HT1080 (cell line): ENCODE measurements around the gene DYRK3. TPM values are rescaled to one million over a fixed set of nuclear protein-coding genes. Genes with fewer than 3 reads are reported as not detected.
A peak's percentile ranks its signal among the peaks of the same experiment; 100 is the strongest.

Experiments used
- DNase-seq: peaks from one replicate; pipeline ENCODE4 v3.0.0-alpha.2; 2015; ENCODE audit warnings: low read depth
- total RNA-seq: library from RNA; depleted of rRNA; stranded (reverse); fragments of >200 nt; shearing (Covaris generic); gene quantifications from 2 replicates; pipeline ENCODE4 v1.2.3, GENCODE V29; 2014

The DYRK3 gene
- total RNA-seq, 1 experiment from 2014 or later = 43.0 TPM

DNA sequence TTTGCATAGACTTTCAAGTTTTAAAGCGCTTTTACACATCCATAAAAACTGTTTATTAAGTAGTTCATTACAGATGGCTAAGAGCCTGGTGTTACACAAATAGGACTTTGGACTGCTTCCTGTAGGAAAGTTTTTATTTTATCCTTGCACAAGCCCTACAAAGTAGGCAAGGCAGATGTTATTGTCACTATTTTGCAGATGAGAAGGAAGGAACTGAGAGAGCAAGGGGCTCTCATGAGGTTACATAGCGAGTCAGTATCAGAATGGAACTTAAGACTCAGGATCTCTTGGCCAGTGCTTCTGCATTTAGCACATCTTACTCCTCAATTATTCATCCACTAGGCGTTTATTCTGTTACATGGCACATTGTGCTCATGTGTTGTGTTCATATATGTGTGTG is 46.8 kb downstream of the DYRK3 start:
- no peak for DNase-seq

DNA sequence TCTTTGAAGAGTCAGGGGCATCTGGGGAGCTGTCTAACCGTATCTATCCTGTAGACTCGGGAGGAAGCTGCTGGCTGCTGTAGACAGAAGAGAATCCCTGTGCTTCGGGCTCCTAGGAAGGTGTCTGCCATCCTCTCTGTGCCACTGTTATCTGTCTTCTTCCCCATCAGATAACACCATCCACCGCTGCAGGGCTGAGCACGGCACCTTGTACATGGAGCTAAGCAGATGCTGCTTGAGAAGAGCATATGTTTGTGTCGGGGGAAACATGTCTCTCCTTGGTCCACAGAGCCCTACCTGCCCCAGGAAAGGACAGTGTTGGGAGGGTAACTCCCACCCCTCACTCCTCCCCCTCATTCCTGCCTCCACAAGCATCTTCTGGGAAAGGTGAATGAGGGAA is 48.0 kb downstream of the DYRK3 start:
- no peak for DNase-seq

DNA sequence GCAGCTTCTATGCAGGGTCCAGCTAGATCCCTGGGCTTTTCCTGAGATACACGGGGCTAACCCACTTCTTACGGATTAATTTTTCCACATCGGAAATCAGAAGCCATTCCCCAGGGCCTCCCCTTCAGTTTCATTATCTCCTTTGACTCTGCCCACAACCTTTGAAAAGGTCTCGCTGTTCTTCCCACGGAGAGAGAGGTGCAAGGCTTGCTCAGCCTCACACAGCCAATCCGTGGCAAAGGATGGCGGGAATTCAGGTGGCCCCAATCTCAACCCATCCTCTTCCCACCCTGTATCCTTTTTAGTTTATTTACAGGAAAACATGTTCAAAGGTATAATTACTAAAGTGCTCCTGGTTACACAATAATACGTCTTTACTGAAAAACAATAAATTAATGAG is 48.7 kb downstream of the DYRK3 start:
- DNase-seq = no peak

DNA sequence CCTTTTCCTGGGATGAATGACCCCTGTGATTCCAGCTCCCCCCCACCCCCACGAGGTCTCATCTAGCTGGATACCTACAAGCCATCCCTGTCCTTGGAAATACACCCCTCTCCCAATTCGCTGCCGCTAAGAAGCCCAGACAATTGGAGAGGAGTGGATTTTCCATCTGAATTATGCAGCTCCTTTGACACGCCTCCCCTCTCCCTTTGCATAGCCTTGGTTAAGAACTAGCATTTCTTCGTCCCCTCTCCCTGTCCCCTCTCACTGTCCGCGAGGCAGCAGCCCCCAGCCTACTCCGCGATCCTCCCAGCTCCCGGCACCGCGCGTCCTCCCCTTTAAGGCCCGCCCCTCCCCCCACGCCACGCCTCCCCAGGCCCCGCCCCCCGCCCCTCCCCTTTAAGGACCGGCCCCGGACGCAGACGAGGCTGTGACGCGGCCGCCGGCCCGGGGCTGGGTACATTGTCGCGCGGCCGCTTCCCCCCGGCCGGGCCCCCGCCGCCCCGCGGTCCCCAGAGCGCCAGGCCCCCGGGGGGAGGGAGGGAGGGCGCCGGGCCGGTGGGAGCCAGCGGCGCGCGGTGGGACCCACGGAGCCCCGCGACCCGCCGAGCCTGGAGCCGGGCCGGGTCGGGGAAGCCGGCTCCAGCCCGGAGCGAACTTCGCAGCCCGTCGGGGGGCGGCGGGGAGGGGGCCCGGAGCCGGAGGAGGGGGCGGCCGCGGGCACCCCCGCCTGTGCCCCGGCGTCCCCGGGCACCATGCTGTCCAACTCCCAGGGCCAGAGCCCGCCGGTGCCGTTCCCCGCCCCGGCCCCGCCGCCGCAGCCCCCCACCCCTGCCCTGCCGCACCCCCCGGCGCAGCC is 49.4 kb downstream of the DYRK3 start, which contains the start of gene MAPKAPK2:
Gene MAPKAPK2 (plus strand): TSS at position 428 of the 856 bp plus-strand sequence. CDS start 325 bp downstream, at position 753.
- no peak for DNase-seq

DNA sequence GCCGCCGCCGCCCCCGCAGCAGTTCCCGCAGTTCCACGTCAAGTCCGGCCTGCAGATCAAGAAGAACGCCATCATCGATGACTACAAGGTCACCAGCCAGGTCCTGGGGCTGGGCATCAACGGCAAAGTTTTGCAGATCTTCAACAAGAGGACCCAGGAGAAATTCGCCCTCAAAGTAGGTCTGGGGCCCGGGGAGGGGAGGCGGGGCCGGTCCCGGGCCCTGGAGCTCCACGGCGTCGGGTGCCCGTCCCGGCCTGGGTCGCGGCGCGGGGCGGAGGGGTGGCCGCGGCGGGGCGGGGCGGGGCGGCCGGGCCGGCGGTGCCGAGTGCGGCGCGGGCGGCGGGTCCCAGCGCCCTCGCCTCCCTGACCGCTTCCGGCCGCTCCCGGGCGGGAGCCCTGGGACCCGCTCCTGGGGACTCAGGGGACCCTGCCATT is 50.0 kb downstream of the DYRK3 start:
- DNase-seq = no peak

DNA sequence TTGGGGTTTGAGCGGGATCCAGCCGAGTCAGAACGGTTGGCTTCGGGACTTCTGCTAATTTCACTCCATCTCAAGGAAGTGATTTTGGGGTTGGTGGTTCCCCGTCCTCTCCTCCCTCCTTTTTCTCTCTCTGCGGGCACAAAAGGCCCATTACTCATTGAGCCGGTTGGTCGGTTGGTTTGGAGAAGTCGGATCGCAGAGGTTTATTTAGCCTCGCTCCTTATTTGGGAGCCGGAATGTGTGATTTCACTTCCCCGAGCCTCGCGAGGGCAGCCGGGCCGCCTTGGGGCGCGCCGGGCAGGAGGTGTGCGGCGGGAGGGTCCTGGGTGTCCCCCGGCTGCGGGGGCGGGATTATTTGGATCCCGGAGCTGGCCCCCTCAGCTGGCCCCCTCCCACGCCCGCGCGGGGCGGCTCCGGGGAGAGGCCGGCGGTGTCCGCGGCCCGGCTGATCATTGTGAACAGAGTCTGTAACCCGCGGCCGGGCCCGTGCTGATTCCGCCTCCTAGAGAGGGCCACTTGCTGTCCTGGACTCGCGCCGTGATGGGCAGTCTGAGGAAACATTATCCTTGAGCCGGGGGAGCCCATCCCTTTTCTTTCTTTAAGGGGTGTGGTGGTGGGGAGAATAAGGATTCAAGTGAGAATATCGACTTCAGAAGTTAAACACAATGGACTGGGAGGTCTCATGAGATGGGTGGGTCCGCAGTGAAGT is 50.6 kb downstream of the DYRK3 start:
- peak; percentile 60 for DNase-seq

DNA sequence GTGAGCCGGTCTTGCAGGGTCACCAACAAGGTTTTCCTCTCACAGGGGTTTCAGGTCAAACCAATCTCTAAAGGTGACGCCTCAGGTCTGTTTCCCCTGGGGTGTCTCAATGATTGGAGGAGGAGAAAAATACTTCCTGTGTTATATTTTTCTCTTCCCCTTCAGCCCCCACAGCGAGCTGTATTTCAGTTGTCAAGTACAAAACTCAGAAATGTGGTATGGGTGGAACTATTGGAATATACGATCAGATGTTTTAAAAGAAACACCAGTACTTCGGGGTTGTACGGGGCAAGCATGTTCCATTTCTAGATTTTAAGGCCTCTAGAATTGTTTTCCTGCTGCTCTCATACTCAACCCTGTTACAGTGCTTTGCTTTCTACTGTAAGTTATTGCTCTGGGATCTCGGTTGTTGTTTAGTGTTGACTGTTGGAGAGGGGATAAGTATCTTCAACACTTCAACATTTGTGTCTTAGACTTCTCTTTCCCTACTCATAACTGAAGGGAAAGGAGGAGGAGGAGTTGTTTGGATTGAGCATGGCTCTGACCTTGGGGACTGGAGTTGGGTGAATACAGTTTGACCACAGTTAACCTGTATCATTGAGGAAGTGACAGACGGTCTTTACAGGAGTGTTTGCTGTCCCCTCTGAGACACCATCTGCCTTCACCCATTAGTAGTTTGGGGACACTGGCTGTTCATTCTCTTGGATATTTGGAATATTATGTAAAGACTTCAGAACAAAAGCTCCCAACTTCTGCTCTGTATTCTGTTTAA is 51.3 kb downstream of the DYRK3 start:
- no peak for DNase-seq

DNA sequence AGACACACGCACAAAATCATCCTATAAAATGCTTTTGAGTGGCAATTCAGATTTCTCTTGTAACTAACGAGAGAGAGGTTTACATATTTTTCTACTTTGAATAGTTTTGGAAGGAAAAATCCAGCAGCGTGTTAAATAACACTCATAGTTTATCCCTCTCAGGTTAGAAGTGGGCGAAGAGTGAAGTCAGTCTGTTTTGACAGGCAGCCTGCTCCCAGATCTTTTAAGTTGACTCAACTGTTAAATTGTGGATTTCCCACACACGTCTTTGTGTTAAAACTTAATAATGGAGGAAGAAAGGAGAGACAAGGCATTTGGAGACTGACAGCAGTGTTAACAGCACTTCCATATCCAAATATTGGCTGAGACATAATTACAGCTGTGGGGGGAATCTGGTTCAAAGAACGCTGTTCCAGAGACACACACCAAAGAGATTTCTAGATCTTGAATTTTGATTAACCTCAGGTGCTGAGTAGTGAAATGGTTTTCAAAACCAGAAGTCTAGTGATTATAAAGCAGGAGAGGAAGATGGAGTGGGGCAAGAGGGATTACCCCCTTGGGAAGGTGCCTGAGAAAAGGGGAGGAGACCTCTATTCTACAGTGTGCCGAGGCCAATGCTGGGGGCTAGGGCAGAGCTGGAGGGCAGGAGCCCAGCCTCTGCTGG is 52.0 kb downstream of the DYRK3 start:
- no peak for DNase-seq

DNA sequence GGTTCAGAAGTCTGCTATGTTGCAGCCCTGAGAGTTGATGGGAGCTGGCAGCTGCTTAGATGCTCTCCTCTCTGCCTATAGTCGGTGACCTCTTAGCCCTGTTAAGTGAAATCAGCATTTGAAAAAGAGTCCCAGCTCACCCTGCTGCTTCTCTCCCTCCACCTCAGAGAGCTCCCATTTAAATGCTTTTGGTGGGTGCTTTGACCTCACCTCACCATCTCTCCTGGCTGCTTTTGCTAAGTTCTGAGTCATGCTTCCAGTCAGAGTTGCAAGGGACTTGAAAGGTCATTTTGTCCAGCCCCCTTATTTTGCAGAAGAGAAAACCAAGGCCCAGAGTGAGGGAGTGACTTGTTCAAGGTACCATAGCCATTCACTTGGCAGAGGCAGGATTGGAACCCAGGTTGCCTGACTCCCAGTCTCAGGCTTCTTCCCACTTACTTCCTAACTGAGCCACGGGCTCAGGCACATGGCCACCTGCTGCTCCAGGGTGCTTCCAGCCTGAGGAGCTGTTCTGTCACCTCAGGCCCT is 52.6 kb downstream of the DYRK3 start:
- peak; percentile 51 for DNase-seq

DNA sequence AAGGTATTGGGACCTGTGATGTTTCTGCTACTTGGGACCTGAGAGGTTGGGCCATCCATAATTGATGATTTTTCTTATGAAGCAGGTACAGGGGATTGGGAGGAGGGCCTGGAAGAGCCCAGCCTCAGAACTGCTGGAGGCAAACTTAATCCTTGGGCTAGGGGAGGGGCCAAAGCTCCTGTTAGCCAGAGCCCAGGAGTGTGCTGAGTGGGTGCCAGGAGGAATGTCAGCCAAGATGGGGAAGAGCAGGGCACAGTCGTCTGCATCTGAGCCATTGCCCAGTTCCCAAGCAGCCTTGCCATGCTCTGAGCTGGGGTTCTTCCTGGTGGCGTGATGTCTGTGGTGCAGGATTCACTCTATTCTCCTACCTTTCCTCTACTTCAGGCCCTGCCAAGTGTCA is 55.2 kb downstream of the DYRK3 start:
- DNase-seq = no peak

DNA sequence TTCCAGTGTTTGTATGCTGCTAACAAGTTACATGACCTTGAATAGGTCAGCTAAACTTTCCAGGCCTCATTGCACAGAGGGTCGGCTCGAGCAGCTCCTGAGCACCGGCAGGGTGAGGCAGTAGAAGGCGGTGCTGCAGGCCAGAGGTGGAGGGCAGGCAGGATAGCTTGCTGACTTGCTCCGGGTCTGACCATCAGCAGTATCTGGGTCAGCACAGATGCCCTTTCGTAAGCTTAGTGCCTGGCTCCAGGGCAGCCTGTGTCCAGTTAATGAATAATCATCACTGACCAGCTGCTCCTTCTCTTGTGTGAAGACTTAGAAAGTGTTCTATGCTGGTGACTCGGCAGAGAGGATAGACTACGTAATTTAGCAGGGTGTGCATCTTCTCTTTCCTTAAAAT is 56.3 kb downstream of the DYRK3 start:
- DNase-seq = no peak

DNA sequence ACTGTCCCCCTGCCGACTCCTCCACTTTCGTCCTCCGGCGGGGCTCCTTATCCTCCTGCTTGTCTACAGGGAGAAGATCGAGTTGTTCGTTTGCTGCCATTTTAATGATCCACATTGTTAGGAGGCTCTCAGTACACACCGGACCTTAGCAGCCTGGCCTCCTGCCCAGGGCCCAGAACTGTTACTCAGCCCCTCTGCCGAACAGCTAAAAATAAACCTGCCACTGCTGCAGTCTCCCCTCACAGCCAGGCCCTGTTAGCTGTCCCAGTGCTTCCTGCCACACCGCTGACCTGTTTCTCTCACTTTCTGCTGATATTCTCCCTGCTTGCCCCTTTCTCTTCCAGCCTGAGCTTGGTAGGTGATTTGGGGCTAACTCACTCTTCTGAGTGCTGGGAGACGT is 57.7 kb downstream of the DYRK3 start:
- DNase-seq = peak; percentile 82

DNA sequence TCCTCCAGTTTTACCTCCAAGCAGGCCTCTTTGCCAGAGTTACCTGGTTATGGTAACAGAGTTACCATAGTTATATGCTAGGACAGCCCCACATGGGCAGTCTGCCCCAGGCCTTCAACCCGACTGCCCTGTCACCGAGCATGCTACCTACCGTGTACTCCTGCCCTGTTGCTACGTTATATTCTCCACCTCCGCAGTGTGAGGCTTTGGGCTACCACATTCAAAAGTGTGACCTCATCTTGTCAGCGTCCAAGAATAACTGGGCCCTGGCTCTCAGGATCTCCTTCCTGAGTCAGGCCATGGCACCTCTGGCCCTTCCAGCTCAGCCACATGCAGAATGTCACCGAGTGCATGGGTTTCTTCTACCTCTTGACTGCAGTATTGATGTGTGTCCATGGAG is 58.3 kb downstream of the DYRK3 start:
- DNase-seq = no peak

DNA sequence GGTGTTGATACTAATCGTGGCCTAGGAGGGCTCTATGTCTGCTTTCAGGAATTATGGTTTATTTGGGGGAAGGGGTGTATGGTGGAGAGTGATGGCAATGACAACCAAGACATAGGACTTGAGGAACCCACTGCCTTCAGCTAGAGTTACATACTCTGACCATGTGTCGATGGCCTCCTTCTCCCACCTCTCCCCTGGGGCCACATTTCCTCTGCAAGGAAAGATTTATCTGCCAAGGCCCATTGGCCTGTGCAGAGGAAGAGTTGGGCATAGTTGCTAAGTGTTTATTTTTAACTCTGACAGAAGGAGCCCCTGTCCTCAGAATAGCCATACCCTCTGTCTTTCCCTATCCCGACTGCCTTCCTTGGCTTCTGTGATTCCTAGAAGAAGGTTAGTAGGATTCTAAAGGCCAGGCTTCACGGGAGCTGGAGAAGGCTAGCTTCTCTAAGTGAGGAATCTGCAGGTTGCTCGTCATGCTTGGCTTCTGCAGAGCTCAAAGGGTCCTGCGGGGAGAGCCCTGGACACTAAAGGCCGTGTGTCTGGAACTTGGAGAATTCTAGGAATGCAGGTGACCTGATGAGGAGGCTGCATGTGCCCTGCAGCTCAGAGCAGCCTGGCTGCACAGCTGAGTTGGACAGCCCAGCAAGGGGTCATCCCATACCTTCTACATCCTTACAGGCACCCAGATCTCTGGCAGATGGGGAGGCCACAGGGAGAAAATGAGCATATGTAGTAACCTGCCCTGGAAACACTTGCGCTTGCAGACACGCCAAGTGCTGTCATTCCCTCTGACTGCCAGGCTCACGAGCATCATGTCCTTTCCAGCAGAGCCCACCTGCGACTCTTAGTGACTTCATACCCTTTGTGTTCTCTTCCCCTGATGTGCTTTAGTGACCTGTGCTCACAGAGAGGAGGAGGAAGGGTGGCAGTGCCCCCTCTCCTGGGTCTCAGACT is 59.1 kb downstream of the DYRK3 start:
- DNase-seq = no peak

DNA sequence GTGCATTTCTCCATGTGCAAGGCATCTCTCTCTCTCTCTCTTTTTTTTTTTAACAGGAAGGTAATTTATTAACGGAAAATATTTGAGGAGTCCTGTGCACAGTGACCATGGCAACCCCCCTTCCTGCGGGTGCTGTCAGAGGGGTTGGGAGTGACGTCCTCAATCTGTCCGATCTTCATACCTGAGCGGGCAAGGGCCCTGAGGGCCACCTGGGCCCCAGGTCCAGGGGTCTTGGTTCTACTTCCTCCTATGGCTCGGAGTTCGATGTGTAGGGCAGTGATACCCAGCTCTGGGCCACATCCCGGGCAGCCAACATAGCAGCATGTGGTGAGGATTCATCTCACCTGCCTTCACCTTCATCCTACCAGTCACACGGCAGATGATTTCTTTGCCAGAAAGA is 60.4 kb downstream of the DYRK3 start:
- DNase-seq = no peak

DNA sequence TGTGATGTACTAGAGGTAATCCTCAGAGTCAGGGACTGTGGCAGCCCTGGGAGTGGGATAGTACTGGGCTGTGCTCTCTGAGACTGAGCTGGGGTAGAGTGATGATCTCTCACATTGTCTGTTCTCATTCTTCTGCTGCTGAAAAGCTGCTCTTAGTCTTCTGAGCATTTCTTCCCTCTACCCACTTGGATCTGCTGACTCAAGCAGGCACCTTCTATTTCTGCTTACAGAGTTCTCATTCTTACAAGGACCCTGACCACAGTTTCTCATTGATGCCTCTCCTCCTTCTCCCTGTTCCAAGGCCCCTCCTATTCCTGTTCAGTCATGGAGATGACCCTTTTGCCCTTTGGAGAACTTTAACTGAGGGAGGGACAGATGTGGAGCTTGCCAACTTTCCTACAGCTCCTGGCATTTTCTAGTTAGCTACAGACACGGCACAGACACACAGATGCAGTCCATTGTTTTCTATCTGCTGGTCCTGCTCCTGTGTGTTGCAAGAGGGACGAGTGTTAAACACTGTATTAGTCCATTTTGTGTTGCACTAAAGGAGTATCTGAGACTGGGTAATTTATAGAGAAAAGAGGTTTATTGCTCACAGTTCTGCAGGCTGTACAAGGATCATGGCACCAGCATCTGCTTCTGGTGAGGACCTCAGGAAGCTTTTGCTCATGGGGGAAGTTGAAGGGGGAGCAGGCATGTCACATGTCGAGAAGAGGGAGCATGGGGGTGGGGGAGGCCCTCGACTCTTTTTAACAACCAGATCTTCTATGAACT is 61.7 kb downstream of the DYRK3 start:
- DNase-seq = no peak

DNA sequence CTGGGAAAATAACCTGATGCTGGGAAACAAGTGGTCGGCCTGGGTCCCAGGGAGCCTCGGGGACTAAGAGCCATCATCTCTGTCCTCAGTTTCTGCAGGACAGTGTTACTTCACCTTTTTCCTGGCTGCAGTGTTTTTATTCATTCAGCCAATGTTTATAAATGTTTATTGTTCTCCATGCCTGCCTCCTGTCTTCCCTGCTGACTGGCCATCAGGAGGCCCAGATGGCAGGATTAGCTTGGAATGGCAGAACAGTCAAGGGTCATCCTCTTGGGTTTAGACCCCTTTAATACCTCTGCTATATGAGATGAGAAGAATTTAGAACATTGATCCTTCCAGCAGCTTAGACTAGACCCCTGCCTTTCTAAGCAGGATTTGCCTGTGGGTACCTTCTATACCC is 62.7 kb downstream of the DYRK3 start:
- no peak for DNase-seq
